Ovary (tissue), 3 donors: ENCODE measurements around the gene EXD3.

Experiments
- POLR2A ChIP-seq: fragments of 450-650 bp; IDR thresholded peaks from one replicate; pipeline ENCODE4 v1.6.1; 2017; ENCODE audit warnings: antibody characterized with exemption, mild to moderate bottlenecking, moderate library complexity
- TF ChIP-seq, protein P1 (sequence below), 3 donors: fragments of 450-650 bp in 2 of 3; fragments of 200-600 bp in 1 of 3; IDR thresholded peaks; one replicate each; pipeline versions ENCODE4 v1.5.1 to v1.8.0; 2016 to 2022; ENCODE audit warnings: antibody characterized with exemption in 3 of 3, mild to moderate bottlenecking in 1 of 3
- donor health status: DM: no; HTN: no; CAD: no.

DNA sequence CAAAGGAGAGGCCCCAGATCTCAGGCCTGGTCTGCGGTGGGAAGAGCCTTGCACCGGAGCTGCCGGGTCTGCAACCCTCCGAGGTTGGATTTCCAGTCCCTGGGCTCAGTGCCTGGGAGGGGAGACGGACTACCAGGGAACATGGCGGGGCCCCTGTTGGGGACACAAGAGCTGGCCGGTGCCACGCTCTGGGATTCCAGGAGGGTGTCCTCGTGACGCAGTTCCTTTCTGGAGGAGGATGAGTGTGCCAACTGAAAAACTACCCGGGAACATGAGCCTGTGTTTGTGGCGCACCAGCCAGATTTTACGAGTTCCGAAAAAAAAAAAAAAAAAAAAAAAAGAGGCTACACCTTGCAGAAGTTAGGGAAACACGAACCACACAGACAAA is 129.9 kb downstream of the EXD3 start:
- TF ChIP-seq POLR2A = no peak
- TF ChIP-seq, protein P1, sequence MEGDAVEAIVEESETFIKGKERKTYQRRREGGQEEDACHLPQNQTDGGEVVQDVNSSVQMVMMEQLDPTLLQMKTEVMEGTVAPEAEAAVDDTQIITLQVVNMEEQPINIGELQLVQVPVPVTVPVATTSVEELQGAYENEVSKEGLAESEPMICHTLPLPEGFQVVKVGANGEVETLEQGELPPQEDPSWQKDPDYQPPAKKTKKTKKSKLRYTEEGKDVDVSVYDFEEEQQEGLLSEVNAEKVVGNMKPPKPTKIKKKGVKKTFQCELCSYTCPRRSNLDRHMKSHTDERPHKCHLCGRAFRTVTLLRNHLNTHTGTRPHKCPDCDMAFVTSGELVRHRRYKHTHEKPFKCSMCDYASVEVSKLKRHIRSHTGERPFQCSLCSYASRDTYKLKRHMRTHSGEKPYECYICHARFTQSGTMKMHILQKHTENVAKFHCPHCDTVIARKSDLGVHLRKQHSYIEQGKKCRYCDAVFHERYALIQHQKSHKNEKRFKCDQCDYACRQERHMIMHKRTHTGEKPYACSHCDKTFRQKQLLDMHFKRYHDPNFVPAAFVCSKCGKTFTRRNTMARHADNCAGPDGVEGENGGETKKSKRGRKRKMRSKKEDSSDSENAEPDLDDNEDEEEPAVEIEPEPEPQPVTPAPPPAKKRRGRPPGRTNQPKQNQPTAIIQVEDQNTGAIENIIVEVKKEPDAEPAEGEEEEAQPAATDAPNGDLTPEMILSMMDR (IDR thresholded peaks at IDR 0.05) = no peak
